Osteocyte (in vitro differentiated cells): ENCODE results near the gene SKAP1. TPM values are rescaled to one million over a fixed set of nuclear protein-coding genes. Genes with fewer than 3 reads are reported as not detected.
"Not testable (repeated sequence)": the region's sequence is repeated elsewhere in the genome, so short reads cannot be mapped to it uniquely, and the experiment has no call there.

Experiments used
- DNase-seq: peaks from one replicate; pipeline ENCODE4 v3.0.0; 2021; ENCODE audit warnings: mixed read lengths; ENCODE audit not compliant: unreplicated experiment; ENCODE audit errors: extremely low spot score
- H3K27ac Mint-ChIP-seq: one replicate; pipeline ENCODE4 v1.8.0; 2021; ENCODE audit warnings: mild to moderate bottlenecking, mixed read lengths; ENCODE audit not compliant: unreplicated experiment
- H3K27me3 Mint-ChIP-seq: one replicate; pipeline ENCODE4 v1.8.0; 2021; ENCODE audit warnings: mixed read lengths; ENCODE audit not compliant: unreplicated experiment
- H3K36me3 Mint-ChIP-seq: one replicate; pipeline ENCODE4 v1.8.0; 2021; ENCODE audit warnings: mixed read lengths; ENCODE audit not compliant: unreplicated experiment
- H3K4me1 Mint-ChIP-seq: one replicate; pipeline ENCODE4 v1.8.0; 2021; ENCODE audit warnings: mixed read lengths; ENCODE audit not compliant: unreplicated experiment
- H3K4me3 Mint-ChIP-seq: one replicate; pipeline ENCODE4 v1.8.0; 2021; ENCODE audit warnings: mild to moderate bottlenecking, moderate library complexity, mixed read lengths; ENCODE audit not compliant: unreplicated experiment
- H3K9me3 Mint-ChIP-seq: one replicate; pipeline ENCODE4 v1.8.0; 2021; ENCODE audit warnings: mixed read lengths; ENCODE audit not compliant: unreplicated experiment
- CTCF ChIP-seq: fragments of 200-600 bp; sonication (generic); IDR thresholded peaks from 2 replicates; pipeline ENCODE4 v1.5.0; 2021; ENCODE audit warnings: antibody characterized with exemption, mild to moderate bottlenecking, moderate library complexity
- total RNA-seq: library from RNA; stranded (reverse); gene quantifications from 2 replicates; pipeline ENCODE4 v1.2.1, GENCODE V29; 2021

The SKAP1 gene
- total RNA-seq, 1 donor from 2014 or later = not detected

GRCh38 chr17:48368352-48368908 lies 61.6 kb downstream of the SKAP1 start:
- Mint-ChIP-seq H3K27ac (no peak overlapping the region), H3K9me3 (no peaks in the 10 kb centered on the region), H3K4me3 (no peak overlapping the region), H3K36me3 (no peaks in the 10 kb centered on the region), H3K4me1 (no peaks in the 10 kb centered on the region), H3K27me3 (peaks cover 38% of the 10 kb centered on the region)
- no peak for TF ChIP-seq CTCF
- no peak for DNase-seq

- Mint-ChIP-seq H3K36me3 (no peaks in the 10 kb centered on the region), H3K27ac (no peak overlapping the region), H3K4me3 (no peak overlapping the region), H3K27me3 (peaks cover 56% of the 10 kb centered on the region), H3K9me3 (no peaks in the 10 kb centered on the region), H3K4me1 (no peaks in the 10 kb centered on the region)
- DNase-seq = no peak
- no peak for TF ChIP-seq CTCF
Measured at GRCh38 chr17:48363161-48363560, 66.9 kb downstream of the SKAP1 start.

DNA sequence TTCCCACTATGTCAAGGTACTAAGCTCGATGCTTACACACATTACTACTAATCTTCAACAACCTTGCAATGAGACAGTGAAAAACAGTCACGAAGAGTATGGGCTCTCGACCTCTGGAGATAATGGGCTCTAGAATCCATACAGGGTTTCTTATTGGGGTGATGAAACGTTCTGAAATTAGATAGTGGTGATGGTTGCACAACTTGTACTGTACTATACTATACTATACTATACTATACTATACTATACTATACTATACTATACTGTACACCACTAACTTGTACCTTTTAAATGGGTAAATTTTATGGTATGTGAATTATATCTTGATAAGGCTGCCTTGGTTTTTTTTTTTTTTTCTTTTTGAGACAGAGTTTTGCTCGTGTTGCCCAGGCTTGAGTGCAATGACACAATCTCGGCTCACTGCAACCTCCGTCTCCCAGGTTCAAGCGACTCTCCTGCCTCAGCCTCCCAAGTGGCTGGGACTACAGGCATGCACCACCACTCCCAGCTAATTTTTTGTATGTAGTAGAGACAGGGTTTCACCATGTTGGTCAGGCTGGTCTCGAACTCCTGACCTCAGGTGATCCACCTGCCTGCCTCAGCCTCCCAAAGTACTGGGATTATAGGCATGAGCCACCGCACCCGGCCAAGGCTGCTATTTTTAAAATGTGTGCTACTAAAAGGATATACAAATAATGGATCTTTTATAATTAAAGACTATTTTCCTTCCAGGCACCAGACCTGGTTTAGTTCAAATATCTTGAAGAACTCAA lies 69.0 kb downstream of the SKAP1 start:
- H3K27me3 Mint-ChIP-seq = peaks cover 63% of the 10 kb centered on the region
- not testable (repeated sequence) for H3K9me3 Mint-ChIP-seq, H3K27ac Mint-ChIP-seq, DNase-seq, H3K4me1 Mint-ChIP-seq, H3K36me3 Mint-ChIP-seq, H3K4me3 Mint-ChIP-seq

GRCh38 chr17:48357779-48358602 lies 72.0 kb downstream of the SKAP1 start:
- H3K27me3 Mint-ChIP-seq = peaks cover 63% of the 10 kb centered on the region
- H3K4me3 Mint-ChIP-seq = no peak overlapping the region
- no peak overlapping the region for H3K27ac Mint-ChIP-seq
- no peak for DNase-seq
- no peaks in the 10 kb centered on the region for H3K36me3 Mint-ChIP-seq
- TF ChIP-seq CTCF = no peak
- H3K4me1 Mint-ChIP-seq = no peaks in the 10 kb centered on the region
- H3K9me3 Mint-ChIP-seq = no peaks in the 10 kb centered on the region

- Mint-ChIP-seq H3K27ac (no peak overlapping the region), H3K36me3 (no peaks in the 10 kb centered on the region), H3K27me3 (peaks cover 58% of the 10 kb centered on the region), H3K4me1 (no peaks in the 10 kb centered on the region), H3K4me3 (no peak overlapping the region), H3K9me3 (no peaks in the 10 kb centered on the region)
- no peak for TF ChIP-seq CTCF
- no peak for DNase-seq
Measured at GRCh38 chr17:48356866-48357265, 73.1 kb downstream of the SKAP1 start.
